Gastrocnemius medialis (tissue), 4 donors: Measurements from ENCODE around the gene PLA2G4A.

Source experiments
- CTCF ChIP-seq, 5 experiments: fragments of 450-650 bp in 3 of 5; fragments of 200-600 bp in 2 of 5; sonication (generic) in 2 of 5; IDR thresholded peaks in 4 of 5; conservative IDR thresholded peaks in 1 of 5; 1 replicate in 4 of 5; 2 replicates in 1 of 5; pipeline ENCODE4 v1.5.1; 2016 to 2019; ENCODE audit warnings: antibody characterized with exemption in 5 of 5, mild to moderate bottlenecking in 3 of 5, moderate library complexity in 3 of 5
- POLR2A ChIP-seq, 2 donors: fragments of 450-650 bp; IDR thresholded peaks; one replicate each; pipeline ENCODE4 v1.6.1; 2017; ENCODE audit warnings: antibody characterized with exemption in 2 of 2, mild to moderate bottlenecking in 2 of 2, moderate library complexity in 2 of 2

GRCh38 chr1:186887203-186887602 is 58.5 kb downstream of the PLA2G4A start:
- TF ChIP-seq CTCF (IDR thresholded peaks at IDR 0.05 in 4 of 5, conservative IDR thresholded peaks at IDR 0.05 in 1 of 5) (no peak), POLR2A (IDR thresholded peaks at IDR 0.05) (no peak)
